ENCODE data around the gene KCNA2.

KCNA2 gene

GRCh38 chr1:110605901-110606656 lies at the start of gene KCNA2:
KCNA2 (minus strand) TSS chr1:110606358; CDS start chr1:110604782, 1,576 bp downstream.
- DNase-seq, result peak; percentile 36

- no peak for DNase-seq
Observed at GRCh38 chr1:110650609-110651008, 44.5 kb upstream of the KCNA2 start.

GRCh38 chr1:110648417-110648816 lies 42.3 kb upstream of the KCNA2 start:
- DNase-seq, result no peak

GRCh38 chr1:110647254-110647891 lies 41.2 kb upstream of the KCNA2 start:
- DNase-seq, result no peak

GRCh38 chr1:110645821-110646735 lies 39.9 kb upstream of the KCNA2 start:
- no peak for DNase-seq

GRCh38 chr1:110645211-110645610 lies 39.1 kb upstream of the KCNA2 start:
- DNase-seq, result no peak

GRCh38 chr1:110643879-110644472 lies 37.8 kb upstream of the KCNA2 start:
- no peak for DNase-seq

GRCh38 chr1:110639724-110640386 lies 33.7 kb upstream of the KCNA2 start:
- no peak for DNase-seq

GRCh38 chr1:110638556-110638955 lies 32.4 kb upstream of the KCNA2 start:
- DNase-seq, result no peak

GRCh38 chr1:110638058-110638457 lies 31.9 kb upstream of the KCNA2 start:
- no peak for DNase-seq

GRCh38 chr1:110637475-110637874 lies 31.3 kb upstream of the KCNA2 start:
- DNase-seq, result no peak

GRCh38 chr1:110636149-110636935 lies 30.2 kb upstream of the KCNA2 start:
- no peak for DNase-seq

- no peak for DNase-seq
Observed at GRCh38 chr1:110635434-110635833, 29.3 kb upstream of the KCNA2 start.

GRCh38 chr1:110634455-110635311 lies 28.5 kb upstream of the KCNA2 start:
- no peak for DNase-seq

- no peak for DNase-seq
Observed at GRCh38 chr1:110634086-110634454, 27.9 kb upstream of the KCNA2 start.

GRCh38 chr1:110633646-110634030 lies 27.5 kb upstream of the KCNA2 start:
- no peak for DNase-seq

GRCh38 chr1:110631836-110632620 lies 25.9 kb upstream of the KCNA2 start:
- DNase-seq, result no peak

GRCh38 chr1:110630839-110631663 lies 24.9 kb upstream of the KCNA2 start:
- DNase-seq, result peak; percentile 74

All from COR-L47 (cell line).